ENCODE measurements around the gene ATP1A4.

Gene ATP1A4

GRCh38 chr1:160148121-160148520, 3.3 kb upstream of the ATP1A4 start:
- no peak overlapping the region for H3K4me3 ChIP-seq (ENCODE audit: severe bottlenecking)
- TF ChIP-seq, protein P1, sequence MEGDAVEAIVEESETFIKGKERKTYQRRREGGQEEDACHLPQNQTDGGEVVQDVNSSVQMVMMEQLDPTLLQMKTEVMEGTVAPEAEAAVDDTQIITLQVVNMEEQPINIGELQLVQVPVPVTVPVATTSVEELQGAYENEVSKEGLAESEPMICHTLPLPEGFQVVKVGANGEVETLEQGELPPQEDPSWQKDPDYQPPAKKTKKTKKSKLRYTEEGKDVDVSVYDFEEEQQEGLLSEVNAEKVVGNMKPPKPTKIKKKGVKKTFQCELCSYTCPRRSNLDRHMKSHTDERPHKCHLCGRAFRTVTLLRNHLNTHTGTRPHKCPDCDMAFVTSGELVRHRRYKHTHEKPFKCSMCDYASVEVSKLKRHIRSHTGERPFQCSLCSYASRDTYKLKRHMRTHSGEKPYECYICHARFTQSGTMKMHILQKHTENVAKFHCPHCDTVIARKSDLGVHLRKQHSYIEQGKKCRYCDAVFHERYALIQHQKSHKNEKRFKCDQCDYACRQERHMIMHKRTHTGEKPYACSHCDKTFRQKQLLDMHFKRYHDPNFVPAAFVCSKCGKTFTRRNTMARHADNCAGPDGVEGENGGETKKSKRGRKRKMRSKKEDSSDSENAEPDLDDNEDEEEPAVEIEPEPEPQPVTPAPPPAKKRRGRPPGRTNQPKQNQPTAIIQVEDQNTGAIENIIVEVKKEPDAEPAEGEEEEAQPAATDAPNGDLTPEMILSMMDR (IDR thresholded peaks at IDR 0.05; ENCODE audit: poor library complexity, severe bottlenecking) = no peak
- H3K27ac ChIP-seq (ENCODE audit: poor library complexity, severe bottlenecking) = no peak overlapping the region
- no peaks in the 10 kb centered on the region for H3K36me3 ChIP-seq (ENCODE audit: low read depth)
- ATAC-seq (ENCODE audit: low read depth) = no peak
- peaks cover 7% of the 10 kb centered on the region for H3K4me1 ChIP-seq (ENCODE audit: insufficient read depth, poor library complexity, severe bottlenecking)
- no peaks in the 10 kb centered on the region for H3K27me3 ChIP-seq (ENCODE audit: insufficient read depth, poor library complexity, severe bottlenecking)
- no peak for DNase-seq (ENCODE audit: low spot score)
- H3K9me3 ChIP-seq (ENCODE audit: severe bottlenecking) = no peaks in the 10 kb centered on the region

DNA sequence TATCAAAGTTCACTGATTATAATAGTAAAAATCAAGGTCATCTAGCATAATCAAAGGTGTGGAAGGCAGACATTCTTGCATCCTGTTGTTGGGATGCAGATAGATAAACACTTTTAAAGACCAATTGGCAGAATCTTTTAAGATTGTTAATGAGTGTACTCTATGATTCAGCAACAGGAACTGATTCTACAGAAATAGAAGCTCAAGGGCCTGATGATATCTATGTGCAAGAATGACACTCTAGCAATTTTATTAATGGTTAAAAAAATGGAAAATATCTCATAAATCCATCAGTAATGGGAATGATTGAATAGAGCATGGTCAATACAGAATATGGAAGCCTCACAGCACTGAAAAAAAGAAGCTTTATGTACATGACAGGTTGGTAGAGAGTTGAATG, 2.2 kb upstream of the ATP1A4 start:
- no peaks in the 10 kb centered on the region for H3K27me3 ChIP-seq (ENCODE audit: insufficient read depth, poor library complexity, severe bottlenecking)
- H3K4me1 ChIP-seq (ENCODE audit: insufficient read depth, poor library complexity, severe bottlenecking) = peaks cover 7% of the 10 kb centered on the region
- no peak for DNase-seq (ENCODE audit: low spot score)
- no peak overlapping the region for H3K27ac ChIP-seq (ENCODE audit: poor library complexity, severe bottlenecking)
- H3K9me3 ChIP-seq (ENCODE audit: severe bottlenecking) = no peaks in the 10 kb centered on the region
- H3K4me3 ChIP-seq (ENCODE audit: severe bottlenecking) = no peak overlapping the region
- no peak for ATAC-seq (ENCODE audit: low read depth)
- no peaks in the 10 kb centered on the region for H3K36me3 ChIP-seq (ENCODE audit: low read depth)
- TF ChIP-seq, protein P1 (IDR thresholded peaks at IDR 0.05; ENCODE audit: poor library complexity, severe bottlenecking) = no peak

DNA sequence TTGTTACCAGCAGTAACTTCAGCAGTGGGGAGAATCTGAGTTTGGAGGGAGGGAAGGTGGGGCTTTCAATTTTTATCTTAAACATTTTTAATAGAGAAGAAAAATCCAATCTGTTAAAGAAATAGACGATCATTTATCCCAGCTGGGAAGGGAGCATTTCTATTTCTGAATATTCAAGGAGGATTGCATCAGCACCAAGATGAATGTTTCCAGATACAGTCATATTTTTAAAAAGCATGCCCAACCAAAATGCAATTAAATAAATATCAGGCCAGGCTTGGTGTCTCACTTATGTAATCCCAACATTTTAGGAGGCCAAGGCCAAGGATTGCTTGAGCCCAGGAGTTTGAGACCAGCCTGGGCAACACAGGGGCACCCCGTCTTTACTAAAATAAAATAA, 1.7 kb upstream of the ATP1A4 start:
- no peaks in the 10 kb centered on the region for H3K9me3 ChIP-seq (ENCODE audit: severe bottlenecking)
- ATAC-seq (ENCODE audit: low read depth) = no peak

DNA sequence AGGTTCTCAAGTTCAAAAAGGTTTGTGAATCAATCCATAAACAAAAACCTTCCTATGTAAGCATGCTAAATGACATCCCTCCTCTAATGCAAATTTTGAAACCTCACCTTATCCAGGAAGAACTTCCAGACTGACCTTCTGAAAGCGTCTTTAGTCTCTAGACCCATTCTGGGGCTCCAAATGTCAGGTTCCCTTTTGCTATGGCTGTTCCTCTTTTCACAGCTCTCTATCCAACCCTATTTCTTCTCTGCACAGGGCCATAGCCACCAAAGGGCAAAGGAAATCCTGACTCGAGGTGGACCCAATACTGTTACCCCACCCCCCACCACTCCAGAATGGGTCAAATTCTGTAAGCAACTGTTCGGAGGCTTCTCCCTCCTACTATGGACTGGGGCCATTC, 3.4 kb downstream of the ATP1A4 start:
- no peaks in the 10 kb centered on the region for H3K36me3 ChIP-seq (ENCODE audit: low read depth)
- DNase-seq (ENCODE audit: low spot score) (no peak), ATAC-seq (ENCODE audit: low read depth) (no peak)
- TF ChIP-seq, protein P1 (IDR thresholded peaks at IDR 0.05; ENCODE audit: poor library complexity, severe bottlenecking) = no peak
- no peaks in the 10 kb centered on the region for H3K27me3 ChIP-seq (ENCODE audit: insufficient read depth, poor library complexity, severe bottlenecking)
- H3K4me1 ChIP-seq (ENCODE audit: insufficient read depth, poor library complexity, severe bottlenecking) = no peaks in the 10 kb centered on the region
- no peak overlapping the region for H3K4me3 ChIP-seq (ENCODE audit: severe bottlenecking)
- H3K27ac ChIP-seq (ENCODE audit: poor library complexity, severe bottlenecking) = no peak overlapping the region
- H3K9me3 ChIP-seq (ENCODE audit: severe bottlenecking) = no peaks in the 10 kb centered on the region

More for the DNA sequence above, 1.7 kb upstream of the ATP1A4 start:
- Histone ChIP-seq H3K4me3 (ENCODE audit: severe bottlenecking) (no peak overlapping the region), H3K4me1 (ENCODE audit: insufficient read depth, poor library complexity, severe bottlenecking) (peaks cover 7% of the 10 kb centered on the region), H3K36me3 (ENCODE audit: low read depth) (no peaks in the 10 kb centered on the region), H3K27me3 (ENCODE audit: insufficient read depth, poor library complexity, severe bottlenecking) (no peaks in the 10 kb centered on the region), H3K27ac (ENCODE audit: poor library complexity, severe bottlenecking) (no peak overlapping the region)
- TF ChIP-seq, protein P1 (IDR thresholded peaks at IDR 0.05; ENCODE audit: poor library complexity, severe bottlenecking) = no peak
- DNase-seq (ENCODE audit: low spot score) = no peak

DNA sequence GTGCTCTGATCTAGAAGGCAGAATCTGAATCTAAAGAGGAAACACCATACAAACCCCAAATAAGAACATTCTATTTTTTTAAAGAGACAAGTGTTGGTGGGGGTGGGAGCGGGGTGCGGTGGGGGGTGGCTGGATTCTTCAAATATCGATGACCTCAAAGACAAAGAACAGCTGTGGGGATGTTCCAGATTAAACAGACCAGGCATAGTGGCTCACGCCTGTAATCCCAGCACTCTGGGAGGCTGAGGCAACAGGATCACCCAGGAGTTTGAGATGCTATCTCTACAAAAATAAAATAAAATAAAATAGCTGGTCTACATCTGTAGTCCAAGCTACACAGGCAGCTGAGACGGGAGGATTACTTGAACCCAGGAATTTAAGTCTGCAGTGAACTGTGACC, 5.0 kb downstream of the ATP1A4 start:
- TF ChIP-seq, protein P1 (IDR thresholded peaks at IDR 0.05; ENCODE audit: poor library complexity, severe bottlenecking) = no peak
- Histone ChIP-seq H3K4me1 (ENCODE audit: insufficient read depth, poor library complexity, severe bottlenecking) (no peaks in the 10 kb centered on the region), H3K36me3 (ENCODE audit: low read depth) (no peaks in the 10 kb centered on the region), H3K27ac (ENCODE audit: poor library complexity, severe bottlenecking) (no peak overlapping the region), H3K4me3 (ENCODE audit: severe bottlenecking) (no peak overlapping the region), H3K9me3 (ENCODE audit: severe bottlenecking) (no peaks in the 10 kb centered on the region), H3K27me3 (ENCODE audit: insufficient read depth, poor library complexity, severe bottlenecking) (no peaks in the 10 kb centered on the region)
- DNase-seq (ENCODE audit: low spot score) = no peak
- ATAC-seq (ENCODE audit: low read depth) = no peak
